Lower lobe of right lung (tissue), 2 donors: ENCODE data around the gene YIF1A. TPM values are rescaled to one million over a fixed set of nuclear protein-coding genes. Genes with fewer than 3 reads are reported as not detected.

Source experiments
- ATAC-seq, 2 donors: fragments of 200-7000 bp; cut with Tn5 transposase; one replicate each; pipeline ENCODE4 v1.9.1; 2020 to 2022; ENCODE audit warnings: mild to moderate bottlenecking in 2 of 2, moderate library complexity in 2 of 2
- DNase-seq: peaks from one replicate; pipeline ENCODE4 v3.0.0-alpha.2; 2020
- H3K27ac ChIP-seq: fragments of 200-600 bp; one replicate; pipeline ENCODE4 v1.8.0; 2022
- H3K27me3 ChIP-seq: fragments of 200-600 bp; one replicate; pipeline ENCODE4 v1.8.0; 2022; ENCODE audit warnings: low read depth
- H3K36me3 ChIP-seq: fragments of 200-600 bp; one replicate; pipeline ENCODE4 v1.8.0; 2022; ENCODE audit warnings: mild to moderate bottlenecking
- H3K4me1 ChIP-seq: fragments of 200-600 bp; one replicate; pipeline ENCODE4 v1.8.0; 2022
- H3K4me3 ChIP-seq: fragments of 200-600 bp; one replicate; pipeline ENCODE4 v1.8.0; 2022; ENCODE audit warnings: mild to moderate bottlenecking
- H3K9me3 ChIP-seq: fragments of 200-600 bp; one replicate; pipeline ENCODE4 v1.8.0; 2022
- intact Hi-C: fragments of 100-400 bp; cut with DNase I; formaldehyde crosslinking; loops from one replicate; pipeline ENCODE4 v1.11.0; 2022
- total RNA-seq: library from RNA; stranded (reverse); fragmentation: NEBNext Ultra II Directional; extraction: Animal tissue kit (Norgen Biotek cat#: 25700); gene quantifications from one replicate; pipeline ENCODE4 v1.2.1, GENCODE V29; 2021
- TF ChIP-seq, protein P1 (sequence below): fragments of 200-600 bp; IDR thresholded peaks from one replicate; pipeline ENCODE4 v1.8.0; 2022; ENCODE audit warnings: antibody characterized with exemption, mild to moderate bottlenecking
- donor health status: DM: no; HTN: yes; CAD: no; lungs with severe emphysema.

Gene YIF1A
- total RNA-seq, 1 donor from 2014 or later: 67.8 TPM

DNA sequence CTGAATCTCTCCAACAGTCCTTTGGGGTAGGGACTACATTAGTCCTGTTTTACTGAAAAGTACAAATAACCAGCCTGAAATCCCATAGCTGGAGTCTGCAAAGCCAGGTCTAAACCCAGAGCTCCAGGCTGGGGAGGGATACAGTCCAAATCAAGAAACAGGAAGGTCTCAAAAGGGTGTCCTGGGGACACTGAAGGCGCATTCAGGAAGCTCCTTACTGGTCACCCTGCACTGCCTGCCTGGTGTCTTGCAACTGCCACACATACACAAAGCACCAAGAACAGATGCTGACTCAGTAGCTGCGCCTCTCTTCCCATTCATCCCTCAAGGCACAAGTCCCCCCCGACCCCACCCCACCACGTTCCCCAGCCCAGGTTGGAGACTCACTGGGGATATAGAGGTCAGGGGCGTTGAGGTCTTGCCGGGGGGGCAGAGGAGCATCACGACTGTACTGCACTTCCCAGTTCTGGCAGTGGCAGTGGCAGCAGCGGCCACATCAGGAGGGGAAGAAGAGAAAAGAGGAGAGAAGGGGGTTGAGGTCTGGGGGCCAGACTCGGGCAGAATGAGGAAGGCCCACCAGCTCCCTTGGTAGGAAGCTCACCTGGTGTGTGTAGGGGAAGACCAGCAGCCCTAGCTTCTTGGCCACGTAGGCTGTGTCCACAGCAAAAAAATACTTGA lies 1.6 kb downstream of the YIF1A start:
- no peak overlapping the region for H3K27ac ChIP-seq
- no peak for DNase-seq
- H3K27me3 ChIP-seq: peaks cover 12% of the 10 kb centered on the region
- no peak for ATAC-seq
- peaks cover 21% of the 10 kb centered on the region for H3K36me3 ChIP-seq
- H3K4me3 ChIP-seq: peak overlapping the region; percentile 98
- intact Hi-C loops: no loop called here
- peaks cover 38% of the 10 kb centered on the region for H3K4me1 ChIP-seq
- TF ChIP-seq, protein P1, sequence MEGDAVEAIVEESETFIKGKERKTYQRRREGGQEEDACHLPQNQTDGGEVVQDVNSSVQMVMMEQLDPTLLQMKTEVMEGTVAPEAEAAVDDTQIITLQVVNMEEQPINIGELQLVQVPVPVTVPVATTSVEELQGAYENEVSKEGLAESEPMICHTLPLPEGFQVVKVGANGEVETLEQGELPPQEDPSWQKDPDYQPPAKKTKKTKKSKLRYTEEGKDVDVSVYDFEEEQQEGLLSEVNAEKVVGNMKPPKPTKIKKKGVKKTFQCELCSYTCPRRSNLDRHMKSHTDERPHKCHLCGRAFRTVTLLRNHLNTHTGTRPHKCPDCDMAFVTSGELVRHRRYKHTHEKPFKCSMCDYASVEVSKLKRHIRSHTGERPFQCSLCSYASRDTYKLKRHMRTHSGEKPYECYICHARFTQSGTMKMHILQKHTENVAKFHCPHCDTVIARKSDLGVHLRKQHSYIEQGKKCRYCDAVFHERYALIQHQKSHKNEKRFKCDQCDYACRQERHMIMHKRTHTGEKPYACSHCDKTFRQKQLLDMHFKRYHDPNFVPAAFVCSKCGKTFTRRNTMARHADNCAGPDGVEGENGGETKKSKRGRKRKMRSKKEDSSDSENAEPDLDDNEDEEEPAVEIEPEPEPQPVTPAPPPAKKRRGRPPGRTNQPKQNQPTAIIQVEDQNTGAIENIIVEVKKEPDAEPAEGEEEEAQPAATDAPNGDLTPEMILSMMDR: no peak
- H3K9me3 ChIP-seq: no peaks in the 10 kb centered on the region

DNA sequence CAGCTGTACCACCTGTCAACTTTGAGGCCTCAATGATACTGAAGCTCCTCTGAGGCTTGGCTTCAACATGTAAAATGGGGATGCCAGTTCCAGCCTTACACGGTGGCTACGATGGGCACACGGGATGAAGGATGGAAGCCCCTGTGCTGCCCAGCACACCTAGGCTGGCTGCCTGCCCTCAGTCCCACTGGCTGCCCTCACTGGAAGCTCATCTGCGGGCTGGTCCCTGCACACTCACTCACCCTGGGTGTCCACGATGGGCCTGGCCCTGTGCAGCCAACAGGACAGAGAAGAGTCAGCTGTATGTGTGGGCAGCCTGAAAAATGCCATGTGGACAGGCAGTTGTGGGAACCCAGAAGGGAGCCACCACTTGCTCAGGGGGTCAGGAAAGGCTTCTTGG lies 2.2 kb downstream of the YIF1A start:
- Histone ChIP-seq H3K4me3 (no peak overlapping the region), H3K27me3 (peaks cover 6% of the 10 kb centered on the region), H3K4me1 (peaks cover 36% of the 10 kb centered on the region), H3K27ac (no peak overlapping the region), H3K36me3 (peaks cover 21% of the 10 kb centered on the region), H3K9me3 (no peaks in the 10 kb centered on the region)
- DNase-seq (no peak), ATAC-seq (no peak)
- intact Hi-C loops: no loop called here
- TF ChIP-seq, protein P1: no peak

DNA sequence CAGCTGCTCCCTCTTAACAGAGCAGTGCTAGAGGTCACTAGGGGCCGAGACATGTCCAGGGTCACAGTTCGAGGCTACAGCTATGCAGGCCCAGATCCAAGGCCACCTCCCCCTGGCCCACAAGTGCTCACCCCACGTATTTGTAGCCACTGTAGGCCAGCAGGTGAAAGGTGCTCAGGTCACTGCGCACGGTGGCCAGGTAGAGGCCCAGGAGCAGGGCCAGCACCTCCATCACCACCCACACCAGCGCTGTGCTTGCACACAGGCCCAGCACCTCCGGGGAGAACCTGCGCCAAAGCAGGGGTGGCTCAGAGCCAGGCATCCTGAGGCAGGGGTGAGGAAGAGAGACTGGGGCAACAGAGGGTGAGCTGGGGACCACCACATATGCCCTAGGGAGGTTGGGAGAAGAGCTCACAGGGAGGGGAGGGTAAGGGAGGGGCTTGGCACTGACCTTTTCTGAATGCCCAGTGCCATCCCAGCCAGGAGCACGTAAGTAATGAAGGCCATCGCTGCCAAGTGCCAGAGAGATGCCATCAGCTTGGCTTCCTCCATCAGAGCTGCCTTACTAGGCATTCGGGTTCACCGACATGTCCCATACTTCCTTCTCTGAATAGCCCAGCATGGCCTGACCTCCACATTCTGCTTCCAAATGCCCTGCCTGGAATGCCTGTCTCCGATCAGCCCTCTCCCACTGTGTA lies 3.5 kb downstream of the YIF1A start:
- TF ChIP-seq, protein P1: no peak
- intact Hi-C loops: no loop called here
- DNase-seq: no peak

DNA sequence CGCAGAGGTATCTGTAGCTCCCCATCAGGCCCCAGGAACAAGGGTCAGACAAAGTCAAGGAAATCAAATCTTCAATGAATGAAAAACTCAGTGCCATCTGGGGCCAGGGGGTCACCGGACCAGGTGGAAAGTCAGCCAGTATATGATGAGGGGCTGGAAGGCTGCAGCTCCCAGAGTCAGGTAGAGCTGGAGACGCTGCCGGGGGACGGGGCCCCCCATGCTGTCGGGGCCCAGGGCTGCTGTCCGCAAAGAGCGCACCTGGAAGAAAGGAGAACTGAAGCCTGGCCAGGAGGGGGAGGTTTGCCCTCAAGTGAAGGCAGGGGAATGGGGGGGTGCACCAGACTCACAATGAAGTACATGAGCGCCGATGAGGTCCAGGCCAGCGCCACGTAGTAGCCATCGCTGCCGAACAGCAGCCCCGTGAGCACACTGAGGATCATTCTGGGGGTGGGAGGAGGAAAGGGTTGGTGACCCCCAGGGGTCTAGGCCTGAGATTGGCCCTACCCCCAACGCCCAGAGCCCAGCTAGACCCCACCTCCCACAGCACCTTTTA lies 4.3 kb downstream of the YIF1A start:
- no peak overlapping the region for H3K4me3 ChIP-seq
- TF ChIP-seq, protein P1: no peak
- no peak for ATAC-seq
- no peaks in the 10 kb centered on the region for H3K9me3 ChIP-seq
- peaks cover 29% of the 10 kb centered on the region for H3K4me1 ChIP-seq
- DNase-seq: no peak
- H3K36me3 ChIP-seq: peaks cover 21% of the 10 kb centered on the region
- intact Hi-C loops: no loop called here
- no peaks in the 10 kb centered on the region for H3K27me3 ChIP-seq
- no peak overlapping the region for H3K27ac ChIP-seq

More for the DNA sequence above, 3.5 kb downstream of the YIF1A start:
- H3K9me3 ChIP-seq: no peaks in the 10 kb centered on the region
- no peak overlapping the region for H3K27ac ChIP-seq
- H3K4me3 ChIP-seq: no peak overlapping the region
- peaks cover 36% of the 10 kb centered on the region for H3K4me1 ChIP-seq
- H3K36me3 ChIP-seq: peaks cover 21% of the 10 kb centered on the region
- ATAC-seq: no peak
- no peaks in the 10 kb centered on the region for H3K27me3 ChIP-seq

DNA sequence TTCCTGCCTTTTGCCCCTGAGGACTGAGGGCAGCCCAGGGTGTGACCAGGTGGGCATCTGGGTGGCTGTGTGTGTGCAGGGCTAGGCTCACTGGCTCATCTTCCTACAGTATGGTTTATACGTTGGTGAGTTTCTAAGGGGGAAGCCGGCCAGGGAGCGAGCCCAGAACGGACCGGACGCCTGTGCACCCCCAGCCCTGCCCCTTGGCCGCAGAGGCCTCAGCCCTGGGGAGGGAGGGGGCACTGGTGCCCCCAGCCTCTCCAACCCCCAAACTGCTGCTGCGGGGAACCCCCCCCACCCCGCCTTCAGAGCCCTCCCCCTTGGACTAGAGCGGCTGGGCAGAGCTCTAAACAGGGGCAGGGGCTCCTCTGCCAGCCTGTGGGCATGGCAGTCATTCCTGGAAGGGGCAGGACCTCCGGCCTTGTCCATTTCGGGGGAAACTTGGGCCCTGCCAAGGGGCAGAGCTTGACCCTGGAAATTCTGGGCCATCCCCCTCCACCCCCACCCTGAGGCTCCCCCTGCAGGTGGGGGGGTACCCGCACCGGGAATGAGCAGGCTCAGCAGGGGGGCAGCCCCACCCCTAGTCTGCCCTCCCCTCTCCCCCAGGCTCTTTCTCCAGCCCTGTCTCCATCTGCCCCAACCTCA lies 5.4 kb downstream of the YIF1A start:
- TF ChIP-seq, protein P1: no peak
- H3K4me1 ChIP-seq: peaks cover 27% of the 10 kb centered on the region
- ATAC-seq: no peak

More for the DNA sequence above, 5.4 kb downstream of the YIF1A start:
- Histone ChIP-seq H3K27me3 (no peaks in the 10 kb centered on the region), H3K27ac (no peak overlapping the region), H3K36me3 (peaks cover 21% of the 10 kb centered on the region), H3K9me3 (no peaks in the 10 kb centered on the region), H3K4me3 (no peak overlapping the region)
- DNase-seq: no peak
- intact Hi-C loops: no loop called here
